ENCODE data around the gene TMTC4. TPM values are rescaled to one million over a fixed set of nuclear protein-coding genes. Genes with fewer than 3 reads are reported as not detected.

Gene TMTC4
- total RNA-seq, 1 experiment from 2014 or later = 45.4 TPM

GRCh38 chr13:100659578-100659977 is 15.0 kb downstream of the TMTC4 start:
- H3K4me3 ChIP-seq (ENCODE audit: low read depth, low read length) = no peak overlapping the region
- H3K4me1 ChIP-seq = peaks cover 6% of the 10 kb centered on the region; the same call in 1 of the 2 replicates
- intact Hi-C loops (cut with micrococcal nuclease; ENCODE audit: unreplicated experiment) = no loop called here
- peaks cover 4% of the 10 kb centered on the region for H3K36me3 ChIP-seq (ENCODE audit: control insufficient read depth, insufficient read depth, low read length)
- POLR2A ChIA-PET = no interaction called here
- Mint-ChIP-seq H3K27me3 (ENCODE audit: insufficient read depth, unreplicated experiment) (no peaks in the 10 kb centered on the region), H3K4me3 (ENCODE audit: unreplicated experiment) (no peak overlapping the region), H3K4me1 (ENCODE audit: low read depth, unreplicated experiment) (peaks cover 13% of the 10 kb centered on the region), H3K27ac (ENCODE audit: unreplicated experiment) (no peak overlapping the region), H3K36me3 (ENCODE audit: insufficient read depth, unreplicated experiment) (peaks cover 78% of the 10 kb centered on the region), H3K9me3 (ENCODE audit: unreplicated experiment) (no peaks in the 10 kb centered on the region)
- DNase-seq = no peak
- BruUV-seq (replicated peaks) = no TSS peak
- TF ChIP-seq, protein P1, sequence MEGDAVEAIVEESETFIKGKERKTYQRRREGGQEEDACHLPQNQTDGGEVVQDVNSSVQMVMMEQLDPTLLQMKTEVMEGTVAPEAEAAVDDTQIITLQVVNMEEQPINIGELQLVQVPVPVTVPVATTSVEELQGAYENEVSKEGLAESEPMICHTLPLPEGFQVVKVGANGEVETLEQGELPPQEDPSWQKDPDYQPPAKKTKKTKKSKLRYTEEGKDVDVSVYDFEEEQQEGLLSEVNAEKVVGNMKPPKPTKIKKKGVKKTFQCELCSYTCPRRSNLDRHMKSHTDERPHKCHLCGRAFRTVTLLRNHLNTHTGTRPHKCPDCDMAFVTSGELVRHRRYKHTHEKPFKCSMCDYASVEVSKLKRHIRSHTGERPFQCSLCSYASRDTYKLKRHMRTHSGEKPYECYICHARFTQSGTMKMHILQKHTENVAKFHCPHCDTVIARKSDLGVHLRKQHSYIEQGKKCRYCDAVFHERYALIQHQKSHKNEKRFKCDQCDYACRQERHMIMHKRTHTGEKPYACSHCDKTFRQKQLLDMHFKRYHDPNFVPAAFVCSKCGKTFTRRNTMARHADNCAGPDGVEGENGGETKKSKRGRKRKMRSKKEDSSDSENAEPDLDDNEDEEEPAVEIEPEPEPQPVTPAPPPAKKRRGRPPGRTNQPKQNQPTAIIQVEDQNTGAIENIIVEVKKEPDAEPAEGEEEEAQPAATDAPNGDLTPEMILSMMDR (IDR thresholded peaks at IDR 0.05; ENCODE audit: insufficient read depth in 1 of 2, low read depth in 1 of 2, low read length in 1 of 2, severe bottlenecking in 1 of 2, unreplicated experiment in 1 of 2) = no peak
- H3K27me3 ChIP-seq (replicated peaks; ENCODE audit: control insufficient read depth, insufficient read depth, low read length) = no peaks in the 10 kb centered on the region
- CTCF ChIA-PET = no interaction called here
- H3K9me3 ChIP-seq = no peaks in the 10 kb centered on the region

- BruUV-seq (replicated peaks) = no TSS peak
- Mint-ChIP-seq H3K4me3 (ENCODE audit: unreplicated experiment) (no peak overlapping the region), H3K36me3 (ENCODE audit: insufficient read depth, unreplicated experiment) (peaks cover 80% of the 10 kb centered on the region), H3K4me1 (ENCODE audit: low read depth, unreplicated experiment) (peaks cover 13% of the 10 kb centered on the region), H3K27ac (ENCODE audit: unreplicated experiment) (no peak overlapping the region), H3K27me3 (ENCODE audit: insufficient read depth, unreplicated experiment) (no peaks in the 10 kb centered on the region), H3K9me3 (ENCODE audit: unreplicated experiment) (no peaks in the 10 kb centered on the region)
- POLR2A ChIA-PET = no interaction called here
- Histone ChIP-seq H3K4me3 (ENCODE audit: low read depth, low read length) (no peak overlapping the region), H3K36me3 (ENCODE audit: control insufficient read depth, insufficient read depth, low read length) (no peaks in the 10 kb centered on the region; the same call in 1 of the 2 replicates), H3K27me3 (replicated peaks; ENCODE audit: control insufficient read depth, insufficient read depth, low read length) (no peaks in the 10 kb centered on the region), H3K4me1 (peaks cover 6% of the 10 kb centered on the region; the same call in 1 of the 2 replicates), H3K9me3 (no peaks in the 10 kb centered on the region)
- CTCF ChIA-PET = no interaction called here
- TF ChIP-seq, protein P1 (IDR thresholded peaks at IDR 0.05; ENCODE audit: insufficient read depth in 1 of 2, low read depth in 1 of 2, low read length in 1 of 2, severe bottlenecking in 1 of 2, unreplicated experiment in 1 of 2) = no peak
- no peak for DNase-seq
- intact Hi-C loops (cut with micrococcal nuclease; ENCODE audit: unreplicated experiment) = no loop called here
Observed at GRCh38 chr13:100658363-100658762, 16.2 kb downstream of the TMTC4 start.

DNA sequence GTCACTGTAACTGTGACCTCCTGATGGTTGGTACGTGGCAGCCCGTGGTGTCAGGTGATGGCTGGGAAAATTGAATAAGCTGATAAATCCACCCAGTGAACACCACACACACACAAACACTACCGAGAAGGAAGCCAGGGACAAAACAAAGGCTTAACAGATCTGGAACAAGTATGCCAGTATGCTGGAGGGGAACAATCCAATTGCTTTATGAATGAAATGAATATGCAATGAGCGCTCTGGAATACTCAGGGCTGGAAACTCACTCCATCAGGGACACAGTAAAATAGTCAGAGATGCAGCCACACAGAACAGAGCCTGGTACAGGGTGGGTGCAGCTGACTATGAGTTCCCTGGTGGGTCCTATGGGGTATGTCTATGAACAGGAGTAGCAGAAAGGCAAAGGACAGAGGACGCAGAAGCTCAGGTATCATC is 16.7 kb downstream of the TMTC4 start:
- ChIA-PET POLR2A (no interaction called here), CTCF (no interaction called here)
- Mint-ChIP-seq H3K4me3 (ENCODE audit: unreplicated experiment) (no peak overlapping the region), H3K4me1 (ENCODE audit: low read depth, unreplicated experiment) (peaks cover 8% of the 10 kb centered on the region), H3K27me3 (ENCODE audit: insufficient read depth, unreplicated experiment) (no peaks in the 10 kb centered on the region), H3K9me3 (ENCODE audit: unreplicated experiment) (no peaks in the 10 kb centered on the region), H3K36me3 (ENCODE audit: insufficient read depth, unreplicated experiment) (peaks cover 80% of the 10 kb centered on the region), H3K27ac (ENCODE audit: unreplicated experiment) (no peak overlapping the region)
- no TSS peak for BruUV-seq (replicated peaks)
- intact Hi-C loops (cut with micrococcal nuclease; ENCODE audit: unreplicated experiment) = no loop called here
- Histone ChIP-seq H3K27me3 (replicated peaks; ENCODE audit: control insufficient read depth, insufficient read depth, low read length) (no peaks in the 10 kb centered on the region), H3K4me1 (peaks cover 6% of the 10 kb centered on the region; the same call in 1 of the 2 replicates), H3K36me3 (ENCODE audit: control insufficient read depth, insufficient read depth, low read length) (no peaks in the 10 kb centered on the region; the same call in 1 of the 2 replicates), H3K9me3 (no peaks in the 10 kb centered on the region), H3K4me3 (ENCODE audit: low read depth, low read length) (no peak overlapping the region)
- DNase-seq = no peak
- TF ChIP-seq, protein P1 (IDR thresholded peaks at IDR 0.05; ENCODE audit: insufficient read depth in 1 of 2, low read depth in 1 of 2, low read length in 1 of 2, severe bottlenecking in 1 of 2, unreplicated experiment in 1 of 2) = no peak

Measured in Caco-2 (cell line).